Nephron (organoid): ENCODE results near the gene HPGD.
"Not testable (repeated sequence)": the region's sequence is repeated elsewhere in the genome, so short reads cannot be mapped to it uniquely, and the experiment has no call there.

Source experiments
- H3K27ac Mint-ChIP-seq, 3 experiments: 2 replicates each; pipeline ENCODE4 v1.8.0; 2020; ENCODE audit warnings: mixed read lengths in 3 of 3, mild to moderate bottlenecking in 2 of 3, moderate library complexity in 1 of 3
- H3K27me3 Mint-ChIP-seq: 2 replicates; pipeline ENCODE4 v1.8.0; 2021; ENCODE audit warnings: low read depth, mild to moderate bottlenecking, moderate library complexity, mixed read lengths
- H3K36me3 Mint-ChIP-seq: 2 replicates; pipeline ENCODE4 v1.8.0; 2020; ENCODE audit warnings: low read depth, mixed read lengths
- H3K4me1 Mint-ChIP-seq: 2 replicates; pipeline ENCODE4 v1.8.0; 2020; ENCODE audit warnings: mixed read lengths
- H3K4me3 Mint-ChIP-seq, 3 experiments: 2 replicates each; pipeline ENCODE4 v1.8.0; 2020; ENCODE audit warnings: mild to moderate bottlenecking in 3 of 3, mixed read lengths in 3 of 3, moderate library complexity in 2 of 3
- H3K9me3 Mint-ChIP-seq: 2 replicates; pipeline ENCODE4 v1.8.0; 2020; ENCODE audit warnings: mixed read lengths
- CTCF ChIP-seq, 3 experiments: fragments of 200-600 bp; sonication (generic); IDR thresholded peaks; one replicate each; pipeline ENCODE4 v1.5.0; 2021; ENCODE audit warnings: antibody characterized with exemption in 3 of 3; ENCODE audit not compliant: unreplicated experiment in 3 of 3

HPGD gene

GRCh38 chr4:174496631-174497432 lies 25.5 kb downstream of the HPGD start:
- peak overlapping the region in 2 of 3 experiments; percentile 36 to 51 for H3K27ac Mint-ChIP-seq
- TF ChIP-seq CTCF (IDR thresholded peaks at IDR 0.05; ENCODE audit: unreplicated experiment in 3 of 3), result no peak
- H3K27me3 Mint-ChIP-seq, result no peaks in the 10 kb centered on the region
- H3K9me3 Mint-ChIP-seq, result no peaks in the 10 kb centered on the region
- H3K4me1 Mint-ChIP-seq, result peaks cover 21% of the 10 kb centered on the region
- H3K36me3 Mint-ChIP-seq, result no peaks in the 10 kb centered on the region
- H3K4me3 Mint-ChIP-seq, result no peak overlapping the region

GRCh38 chr4:174495626-174496025 lies 26.7 kb downstream of the HPGD start:
- TF ChIP-seq CTCF (IDR thresholded peaks at IDR 0.05; ENCODE audit: unreplicated experiment in 3 of 3), result no peak
- H3K36me3 Mint-ChIP-seq, result no peaks in the 10 kb centered on the region
- H3K9me3 Mint-ChIP-seq, result no peaks in the 10 kb centered on the region
- no peaks in the 10 kb centered on the region for H3K27me3 Mint-ChIP-seq
- peaks cover 21% of the 10 kb centered on the region for H3K4me1 Mint-ChIP-seq
- no peak overlapping the region for H3K4me3 Mint-ChIP-seq
- H3K27ac Mint-ChIP-seq, result peak overlapping the region in 1 of 3 experiments; percentile 41

- Mint-ChIP-seq H3K36me3 (no peaks in the 10 kb centered on the region), H3K4me1 (peaks cover 21% of the 10 kb centered on the region), H3K27me3 (no peaks in the 10 kb centered on the region), H3K27ac (no peak overlapping the region), H3K9me3 (no peaks in the 10 kb centered on the region), H3K4me3 (no peak overlapping the region)
- TF ChIP-seq CTCF (IDR thresholded peaks at IDR 0.05; ENCODE audit: unreplicated experiment in 3 of 3), result no peak
Observed at GRCh38 chr4:174494726-174495125, 27.6 kb downstream of the HPGD start.

- no peak overlapping the region for H3K4me3 Mint-ChIP-seq
- H3K27me3 Mint-ChIP-seq, result no peaks in the 10 kb centered on the region
- no peak for TF ChIP-seq CTCF (IDR thresholded peaks at IDR 0.05; ENCODE audit: unreplicated experiment in 3 of 3)
- no peak overlapping the region for H3K27ac Mint-ChIP-seq
- peaks cover 21% of the 10 kb centered on the region for H3K4me1 Mint-ChIP-seq
- H3K9me3 Mint-ChIP-seq, result no peaks in the 10 kb centered on the region
- H3K36me3 Mint-ChIP-seq, result no peaks in the 10 kb centered on the region
Observed at GRCh38 chr4:174494146-174494545, 28.1 kb downstream of the HPGD start.

- TF ChIP-seq CTCF (IDR thresholded peaks at IDR 0.05; ENCODE audit: unreplicated experiment in 3 of 3), result no peak
- Mint-ChIP-seq H3K27me3 (no peaks in the 10 kb centered on the region), H3K9me3 (no peaks in the 10 kb centered on the region), H3K27ac (no peak overlapping the region), H3K36me3 (no peaks in the 10 kb centered on the region), H3K4me1 (peaks cover 4% of the 10 kb centered on the region), H3K4me3 (no peak overlapping the region)
Observed at GRCh38 chr4:174490451-174490961, 31.8 kb downstream of the HPGD start.

- not testable (repeated sequence) for H3K27ac Mint-ChIP-seq, H3K36me3 Mint-ChIP-seq, H3K4me1 Mint-ChIP-seq, H3K9me3 Mint-ChIP-seq, H3K27me3 Mint-ChIP-seq, H3K4me3 Mint-ChIP-seq
Observed at GRCh38 chr4:174488368-174488767, 33.9 kb downstream of the HPGD start.
